GM12892 (cell line): ENCODE measurements around the gene TMEM41A.

Source experiments
- DNase-seq: peaks from one replicate; pipeline ENCODE4 v3.0.0; 2011; ENCODE audit not compliant: insufficient read length
- FAIRE-seq: peaks from 2 replicates; lab custom pipeline; 2011; peaks lifted over from hg19 to GRCh38; lab: Jason Lieb, UNC
- POLR2A ChIP-seq: IDR thresholded peaks from 2 replicates; pipeline ENCODE4 v1.6.1; 2011; ENCODE audit warnings: low read depth, low read length, control low read depth
- POLR2AphosphoS5 ChIP-seq: IDR thresholded peaks from 2 replicates; pipeline ENCODE4 v1.6.1; 2011; ENCODE audit warnings: low read depth, low read length, control low read depth
- TAF1 ChIP-seq: IDR thresholded peaks from 2 replicates; pipeline ENCODE4 v1.6.1; 2011; ENCODE audit warnings: low read depth, mild to moderate bottlenecking, control low read depth, low read length, borderline replicate concordance

The TMEM41A gene

GRCh38 chr3:185448107-185448506 lies 50.7 kb downstream of the TMEM41A start:
- FAIRE-seq, result no peak

GRCh38 chr3:185444329-185444728 lies 54.5 kb downstream of the TMEM41A start:
- no peak for FAIRE-seq

More at GRCh38 chr3:185448107-185448506, 50.7 kb downstream of the TMEM41A start:
- no peak for DNase-seq
- TF ChIP-seq TAF1 (no peak), POLR2A (no peak), POLR2AphosphoS5 (no peak)

GRCh38 chr3:185442031-185442430 lies 56.8 kb downstream of the TMEM41A start:
- no peak for FAIRE-seq
- TF ChIP-seq POLR2AphosphoS5, result no peak
- no peak for TF ChIP-seq POLR2A
- no peak for TF ChIP-seq TAF1
- DNase-seq, result no peak

More at GRCh38 chr3:185444329-185444728, 54.5 kb downstream of the TMEM41A start:
- TF ChIP-seq POLR2A (no peak), POLR2AphosphoS5 (no peak), TAF1 (no peak)
- no peak for DNase-seq

- DNase-seq, result no peak
- FAIRE-seq, result no peak
Observed at GRCh38 chr3:185439745-185440466, 58.9 kb downstream of the TMEM41A start.

More at GRCh38 chr3:185439745-185440466, 58.9 kb downstream of the TMEM41A start:
- TF ChIP-seq POLR2A (no peak), TAF1 (no peak), POLR2AphosphoS5 (no peak)
